HG03439 (cell line): Measurements from ENCODE around the gene SEPTIN5.
"Not testable (repeated sequence)": the region's sequence is repeated elsewhere in the genome, so short reads cannot be mapped to it uniquely, and the experiment has no call there.

Source experiments
- ATAC-seq: cut with Tn5 transposase; IDR thresholded peaks from one replicate; pipeline ENCODE4 v1.9.1; 2021; ENCODE audit warnings: mild to moderate bottlenecking, moderate library complexity; ENCODE audit not compliant: unreplicated experiment

Gene SEPTIN5

GRCh38 chr22:19719488-19720021 lies 5.3 kb downstream of the SEPTIN5 start:
- ATAC-seq = no peak

- ATAC-seq = no peak
Observed at GRCh38 chr22:19720150-19720827, 6.0 kb downstream of the SEPTIN5 start.

GRCh38 chr22:19720999-19721329 lies 6.7 kb downstream of the SEPTIN5 start:
- no peak for ATAC-seq

- ATAC-seq = no peak
Observed at GRCh38 chr22:19721330-19722177, 7.3 kb downstream of the SEPTIN5 start.

GRCh38 chr22:19722178-19722981 lies 8.1 kb downstream of the SEPTIN5 start:
- no peak for ATAC-seq

- no peak for ATAC-seq
Observed at GRCh38 chr22:19722982-19723231, 8.6 kb downstream of the SEPTIN5 start.

- no peak for ATAC-seq
Observed at GRCh38 chr22:19723232-19723982, 9.1 kb downstream of the SEPTIN5 start, which contains the start of gene GP1BB. Gene GP1BB (plus strand): TSS chr22:19723539. CDS start chr22:19723570, 31 bp downstream.

- ATAC-seq = no peak
Observed at GRCh38 chr22:19723983-19724827, 9.9 kb downstream of the SEPTIN5 start.

- no peak for ATAC-seq
Observed at GRCh38 chr22:19724927-19725661, 10.8 kb downstream of the SEPTIN5 start.

GRCh38 chr22:19726064-19726788 lies 11.9 kb downstream of the SEPTIN5 start:
- ATAC-seq = not testable (repeated sequence)

GRCh38 chr22:19727310-19728150 lies 13.2 kb downstream of the SEPTIN5 start:
- ATAC-seq = no peak

GRCh38 chr22:19728271-19728670 lies 14.0 kb downstream of the SEPTIN5 start:
- ATAC-seq = no peak

GRCh38 chr22:19728836-19729235 lies 14.5 kb downstream of the SEPTIN5 start:
- no peak for ATAC-seq

- ATAC-seq = no peak
Observed at GRCh38 chr22:19729507-19729906, 15.2 kb downstream of the SEPTIN5 start.

- ATAC-seq = no peak
Observed at GRCh38 chr22:19730198-19730597, 15.9 kb downstream of the SEPTIN5 start.

GRCh38 chr22:19730655-19731360 lies 16.5 kb downstream of the SEPTIN5 start:
- no peak for ATAC-seq
